Endodermal cell (in vitro differentiated cells): Measurements from ENCODE around the gene LRP6. TPM values are rescaled to one million over a fixed set of nuclear protein-coding genes. Genes with fewer than 3 reads are reported as not detected.

Source experiments
- DNase-seq: peaks from one replicate; pipeline ENCODE4 v3.0.0-alpha.2; 2017
- H3K27ac ChIP-seq: 2 replicates; pipeline ENCODE4 v1.5.1; 2013; ENCODE audit warnings: mild to moderate bottlenecking, low read depth, low read length, moderate library complexity
- H3K27me3 ChIP-seq: 2 replicates; pipeline ENCODE4 v1.6.1; 2013; ENCODE audit warnings: mild to moderate bottlenecking, low read length, moderate library complexity; ENCODE audit not compliant: insufficient read depth, control insufficient read depth, poor library complexity, severe bottlenecking
- H3K36me3 ChIP-seq: 2 replicates; pipeline ENCODE4 v1.7.0; 2013; ENCODE audit warnings: mild to moderate bottlenecking, low read length, moderate library complexity; ENCODE audit not compliant: control insufficient read depth, insufficient read depth
- H3K4me1 ChIP-seq: one replicate; pipeline ENCODE4 v1.7.0; 2013; ENCODE audit warnings: low read length; ENCODE audit not compliant: control insufficient read depth, insufficient read depth
- H3K4me3 ChIP-seq: 2 replicates; pipeline ENCODE4 v1.5.1; 2013; ENCODE audit warnings: mild to moderate bottlenecking, low read length, moderate library complexity
- H3K9ac ChIP-seq: 2 replicates; pipeline ENCODE4 v1.6.1; 2013; ENCODE audit warnings: mild to moderate bottlenecking, low read length, moderate library complexity; ENCODE audit not compliant: poor library complexity, severe bottlenecking; ENCODE audit errors: extremely low read depth
- H3K9me3 ChIP-seq: 2 replicates; pipeline ENCODE4 v1.6.1; 2013; ENCODE audit warnings: mild to moderate bottlenecking, low read length, moderate library complexity; ENCODE audit not compliant: control insufficient read depth
- H3K27ac Mint-ChIP-seq: 2 replicates; pipeline ENCODE4 v1.8.0; 2020; ENCODE audit warnings: mixed read lengths
- H3K27me3 Mint-ChIP-seq: 2 replicates; pipeline ENCODE4 v1.8.0; 2021; ENCODE audit warnings: mild to moderate bottlenecking, mixed read lengths; ENCODE audit not compliant: insufficient read depth
- H3K36me3 Mint-ChIP-seq: 2 replicates; pipeline ENCODE4 v1.8.0; 2020; ENCODE audit warnings: low read depth, mixed read lengths
- H3K4me1 Mint-ChIP-seq: 2 replicates; pipeline ENCODE4 v1.8.0; 2020; ENCODE audit warnings: mixed read lengths
- H3K4me3 Mint-ChIP-seq: 2 replicates; pipeline ENCODE4 v1.8.0; 2020; ENCODE audit warnings: mild to moderate bottlenecking, moderate library complexity, mixed read lengths
- H3K9me3 Mint-ChIP-seq: 2 replicates; pipeline ENCODE4 v1.8.0; 2020; ENCODE audit warnings: mild to moderate bottlenecking, mixed read lengths
- CTCF ChIP-seq: fragments of 200-600 bp; sonication (generic); conservative IDR thresholded peaks from 2 replicates; pipeline ENCODE4 v1.5.0; 2021; ENCODE audit warnings: antibody characterized with exemption, mild to moderate bottlenecking
- WGBS, 2 experiments: methylation state at CpG; one replicate each; pipeline versions ENCODE4 v1.1.5 to v1.1.7; 2013; ENCODE audit warnings: missing lambda C conversion rate in 2 of 2, mixed read lengths in 1 of 2; ENCODE audit not compliant: insufficient coverage in 1 of 2, insufficient read length in 1 of 2; 5-methylcytosine and 5-hydroxymethylcytosine counted together
- total RNA-seq, 2 donors: library from RNA; stranded (reverse); fragmentation: NEBNext Ultra II Directional in 1 of 2; extraction: Animal tissue kit (Norgen Biotek cat#: 25700) in 1 of 2; gene quantifications; 2 replicates in 1 of 2; 3 replicates in 1 of 2; pipeline ENCODE4 v1.2.1, GENCODE V29; 2021

Gene LRP6
- total RNA-seq, 2 donors from 2014 or later = 109 to 182 TPM

GRCh38 chr12:12128670-12129069 lies 138.2 kb downstream of the LRP6 start:
- Histone ChIP-seq H3K4me1 (no peaks in the 10 kb centered on the region), H3K36me3 (peaks cover 94% of the 10 kb centered on the region), H3K4me3 (no peak overlapping the region), H3K27me3 (no peaks in the 10 kb centered on the region), H3K9ac (no peak overlapping the region), H3K27ac (no peak overlapping the region), H3K9me3 (peaks cover 5% of the 10 kb centered on the region)
- 87 to 90% methylated on average over 2 to 4 of the region's 4 CpGs for WGBS, 2 experiments
- Mint-ChIP-seq H3K4me1 (no peaks in the 10 kb centered on the region), H3K4me3 (no peak overlapping the region), H3K36me3 (peaks cover 83% of the 10 kb centered on the region), H3K9me3 (no peaks in the 10 kb centered on the region), H3K27me3 (no peaks in the 10 kb centered on the region), H3K27ac (no peak overlapping the region)
- DNase-seq = no peak
- no peak for TF ChIP-seq CTCF

GRCh38 chr12:12127304-12127703 lies 139.5 kb downstream of the LRP6 start:
- no peaks in the 10 kb centered on the region for H3K27me3 ChIP-seq
- Mint-ChIP-seq H3K27me3 (no peaks in the 10 kb centered on the region), H3K27ac (no peak overlapping the region), H3K9me3 (no peaks in the 10 kb centered on the region), H3K36me3 (peaks cover 85% of the 10 kb centered on the region), H3K4me1 (peaks cover 3% of the 10 kb centered on the region), H3K4me3 (no peak overlapping the region)
- H3K27ac ChIP-seq = no peak overlapping the region
- H3K4me1 ChIP-seq = no peaks in the 10 kb centered on the region
- no peak for DNase-seq
- no peak overlapping the region for H3K4me3 ChIP-seq
- H3K36me3 ChIP-seq = peaks cover 93% of the 10 kb centered on the region
- H3K9me3 ChIP-seq = peaks cover 5% of the 10 kb centered on the region
- no peak for TF ChIP-seq CTCF
- no peak overlapping the region for H3K9ac ChIP-seq
- 98 to 100% methylated on average over 1 to 2 of the region's 2 CpGs for WGBS, 2 experiments

- Mint-ChIP-seq H3K27me3 (no peaks in the 10 kb centered on the region), H3K4me3 (no peak overlapping the region), H3K36me3 (peaks cover 86% of the 10 kb centered on the region), H3K27ac (no peak overlapping the region), H3K4me1 (peaks cover 3% of the 10 kb centered on the region), H3K9me3 (no peaks in the 10 kb centered on the region)
- H3K27ac ChIP-seq = no peak overlapping the region
- 83 to 96% methylated on average over 2 to 3 of the region's 4 CpGs for WGBS, 2 experiments
- H3K36me3 ChIP-seq = peaks cover 94% of the 10 kb centered on the region
- H3K4me1 ChIP-seq = no peaks in the 10 kb centered on the region
- TF ChIP-seq CTCF = no peak
- no peak overlapping the region for H3K4me3 ChIP-seq
- peaks cover 2% of the 10 kb centered on the region for H3K9me3 ChIP-seq
- H3K9ac ChIP-seq = no peak overlapping the region
- no peaks in the 10 kb centered on the region for H3K27me3 ChIP-seq
- no peak for DNase-seq
Measured at GRCh38 chr12:12126551-12126950, 140.3 kb downstream of the LRP6 start.
